ENCODE data around the gene USP7.

GRCh38 chr16:8919089-8919933 is 44.4 kb downstream of the USP7 start:
- TF ChIP-seq CTCF (IDR thresholded peaks at IDR 0.05) = no peak
- no peak for TF ChIP-seq REST (IDR thresholded peaks at IDR 0.05; ENCODE audit: insufficient read depth in 1 of 2, low read depth in 2 of 2, low read length in 1 of 2)
- no peak for TF ChIP-seq SIN3A (IDR thresholded peaks at IDR 0.05; ENCODE audit: borderline replicate concordance, insufficient read depth, low read depth, low read length)
- TF ChIP-seq POLR2AphosphoS5 (IDR thresholded peaks at IDR 0.05; ENCODE audit: low read depth, low read length) = no peak
- TF ChIP-seq TCF7L2 (IDR thresholded peaks at IDR 0.05; ENCODE audit: low read depth, low read length) = no peak

Data from Panc1 (cell line).